ENCODE results near the gene NTN5.

Gene NTN5, protein sequence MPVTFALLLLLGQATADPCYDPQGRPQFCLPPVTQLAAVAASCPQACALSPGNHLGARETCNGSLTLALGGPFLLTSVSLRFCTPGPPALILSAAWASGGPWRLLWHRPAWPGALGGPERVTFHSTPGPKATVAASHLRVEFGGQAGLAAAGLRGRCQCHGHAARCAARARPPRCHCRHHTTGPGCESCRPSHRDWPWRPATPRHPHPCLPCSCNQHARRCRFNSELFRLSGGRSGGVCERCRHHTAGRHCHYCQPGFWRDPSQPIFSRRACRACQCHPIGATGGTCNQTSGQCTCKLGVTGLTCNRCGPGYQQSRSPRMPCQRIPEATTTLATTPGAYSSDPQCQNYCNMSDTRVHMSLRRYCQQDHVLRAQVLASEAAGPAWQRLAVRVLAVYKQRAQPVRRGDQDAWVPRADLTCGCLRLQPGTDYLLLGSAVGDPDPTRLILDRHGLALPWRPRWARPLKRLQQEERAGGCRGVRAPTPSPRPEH

DNA sequence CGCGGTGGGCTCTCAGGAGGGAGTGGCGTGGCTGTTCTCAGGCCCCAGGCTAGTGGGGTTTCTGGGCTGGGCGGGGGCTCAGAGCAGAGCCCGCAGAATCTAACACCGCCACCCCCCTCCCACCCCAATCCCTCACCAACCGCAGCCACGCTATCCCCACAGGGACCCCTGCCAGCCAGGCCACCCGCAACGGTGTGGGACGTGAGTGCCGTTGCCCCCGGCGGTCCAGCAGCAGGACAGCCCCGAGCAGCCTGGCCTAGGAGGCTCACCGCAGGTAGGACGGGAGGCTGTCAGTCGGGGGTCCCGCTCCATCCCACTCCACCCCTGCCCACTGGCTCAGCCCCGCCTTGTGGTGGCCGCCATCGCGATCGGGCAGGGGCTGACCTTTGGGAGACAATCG is at the start of gene NTN5:
Gene NTN5 (minus strand): TSS at position 24 of the 400 bp plus-strand sequence. CDS start 2,031 bp downstream, outside the sequence.
- Histone ChIP-seq H3K27me3 (replicated peaks; ENCODE audit: control insufficient read depth, insufficient read depth, low read length) (no peaks in the 10 kb centered on the region), H3K4me3 (replicated peaks; ENCODE audit: low read depth, low read length) (no peak within 1 kb of the TSS)
- TF ChIP-seq, protein P1, sequence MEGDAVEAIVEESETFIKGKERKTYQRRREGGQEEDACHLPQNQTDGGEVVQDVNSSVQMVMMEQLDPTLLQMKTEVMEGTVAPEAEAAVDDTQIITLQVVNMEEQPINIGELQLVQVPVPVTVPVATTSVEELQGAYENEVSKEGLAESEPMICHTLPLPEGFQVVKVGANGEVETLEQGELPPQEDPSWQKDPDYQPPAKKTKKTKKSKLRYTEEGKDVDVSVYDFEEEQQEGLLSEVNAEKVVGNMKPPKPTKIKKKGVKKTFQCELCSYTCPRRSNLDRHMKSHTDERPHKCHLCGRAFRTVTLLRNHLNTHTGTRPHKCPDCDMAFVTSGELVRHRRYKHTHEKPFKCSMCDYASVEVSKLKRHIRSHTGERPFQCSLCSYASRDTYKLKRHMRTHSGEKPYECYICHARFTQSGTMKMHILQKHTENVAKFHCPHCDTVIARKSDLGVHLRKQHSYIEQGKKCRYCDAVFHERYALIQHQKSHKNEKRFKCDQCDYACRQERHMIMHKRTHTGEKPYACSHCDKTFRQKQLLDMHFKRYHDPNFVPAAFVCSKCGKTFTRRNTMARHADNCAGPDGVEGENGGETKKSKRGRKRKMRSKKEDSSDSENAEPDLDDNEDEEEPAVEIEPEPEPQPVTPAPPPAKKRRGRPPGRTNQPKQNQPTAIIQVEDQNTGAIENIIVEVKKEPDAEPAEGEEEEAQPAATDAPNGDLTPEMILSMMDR (IDR thresholded peaks at IDR 0.05; ENCODE audit: insufficient read depth, low read length, poor library complexity, severe bottlenecking) = no peak

DNA sequence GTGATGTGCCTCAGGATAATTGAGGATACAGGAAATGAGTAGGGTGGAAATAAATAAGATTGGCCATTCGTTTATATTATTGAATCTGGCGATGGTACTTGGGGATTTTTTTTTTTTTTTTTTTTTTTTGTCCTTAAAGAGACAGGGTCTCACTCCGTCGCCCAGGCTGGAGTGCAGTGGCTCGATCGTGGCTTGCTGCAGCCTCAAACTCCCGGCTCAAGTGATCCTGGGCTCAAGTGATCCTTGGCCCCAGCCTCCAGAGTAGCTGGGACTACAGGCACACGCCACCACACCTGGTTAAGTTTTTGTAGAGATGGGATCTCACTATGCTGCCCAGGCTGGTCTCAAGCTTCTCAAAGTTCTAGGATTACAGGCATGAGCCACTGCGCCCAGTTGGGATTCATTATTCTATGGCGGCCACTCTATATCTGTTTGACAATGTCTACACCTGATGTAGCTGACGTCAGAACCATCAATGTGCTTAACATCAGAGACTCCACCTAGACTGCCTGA is 49.4 kb upstream of the NTN5 start:
- TF ChIP-seq, protein P1 (IDR thresholded peaks at IDR 0.05; ENCODE audit: insufficient read depth, low read length, poor library complexity, severe bottlenecking) = no peak
- no peak for DNase-seq (ENCODE audit: extremely low read depth, insufficient read length)
- H3K27me3 ChIP-seq (replicated peaks; ENCODE audit: control insufficient read depth, insufficient read depth, low read length) = no peaks in the 10 kb centered on the region
- no peaks in the 10 kb centered on the region for H3K36me3 ChIP-seq (ENCODE audit: control insufficient read depth, insufficient read depth, low read length)
- H3K4me3 ChIP-seq (replicated peaks; ENCODE audit: low read depth, low read length) = no peak overlapping the region

More for the DNA sequence above, at the start of gene NTN5:
- no peak for DNase-seq (ENCODE audit: extremely low read depth, insufficient read length)
- no peaks in the 10 kb centered on the region for H3K36me3 ChIP-seq (ENCODE audit: control insufficient read depth, insufficient read depth, low read length)

DNA sequence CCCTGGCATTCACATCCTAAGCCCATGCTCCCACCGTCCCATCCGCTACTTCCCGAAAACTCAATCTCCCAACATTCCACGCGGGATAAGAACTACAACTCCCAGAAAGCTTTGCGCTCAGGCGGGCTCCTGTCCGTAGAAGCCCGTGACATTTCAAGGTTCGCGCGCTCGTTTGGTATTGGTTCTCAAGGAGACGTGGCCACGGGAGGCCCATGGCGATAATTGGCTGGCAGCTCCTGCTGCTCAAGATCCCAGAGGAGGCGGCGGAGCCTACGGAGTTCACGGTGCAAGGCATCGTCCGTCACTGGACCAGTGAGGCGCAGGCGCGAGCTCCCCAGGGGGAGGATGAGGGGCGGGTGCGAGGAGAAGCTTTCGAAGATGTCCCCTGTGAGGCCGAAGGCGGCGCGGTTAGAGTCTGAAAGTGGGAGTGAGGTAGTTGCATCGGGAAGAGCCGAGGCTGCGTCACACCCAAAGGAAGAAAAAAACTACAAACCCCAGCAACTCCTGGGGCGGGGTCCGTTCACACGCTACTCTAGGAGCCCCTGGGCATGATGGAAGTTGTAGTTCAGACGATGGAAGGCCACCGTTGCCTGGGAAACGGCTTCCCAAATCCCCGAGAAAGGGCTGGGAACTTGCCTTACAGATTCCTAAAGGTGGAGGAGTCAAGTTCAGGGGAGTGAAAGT is 47.9 kb upstream of the NTN5 start:
- no peaks in the 10 kb centered on the region for H3K27me3 ChIP-seq (replicated peaks; ENCODE audit: control insufficient read depth, insufficient read depth, low read length)
- peak; percentile 93 for DNase-seq (ENCODE audit: extremely low read depth, insufficient read length)
- H3K36me3 ChIP-seq (ENCODE audit: control insufficient read depth, insufficient read depth, low read length) = no peaks in the 10 kb centered on the region
- H3K4me3 ChIP-seq (replicated peaks; ENCODE audit: low read depth, low read length) = peak overlapping the region; percentile 65
- TF ChIP-seq, protein P1 (IDR thresholded peaks at IDR 0.05; ENCODE audit: insufficient read depth, low read length, poor library complexity, severe bottlenecking) = no peak

DNA sequence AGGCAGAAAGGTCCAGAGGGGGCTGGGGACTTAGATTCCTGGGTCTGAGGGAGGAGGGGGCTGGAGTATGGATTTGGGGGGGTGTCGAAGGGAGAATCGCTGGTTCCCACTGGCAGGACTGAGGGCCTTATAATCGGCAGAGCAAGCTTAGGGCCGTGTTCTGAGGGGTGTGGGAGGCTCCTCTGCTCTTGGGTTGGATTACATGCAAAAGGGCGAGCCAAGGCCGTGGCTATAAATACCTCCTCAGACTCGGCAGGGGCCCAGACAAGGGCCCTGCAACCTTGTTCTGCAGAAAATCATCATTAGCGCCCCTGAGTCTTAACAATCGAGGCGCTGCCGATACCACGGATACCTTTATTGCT is 47.4 kb upstream of the NTN5 start:
- no peak for DNase-seq (ENCODE audit: extremely low read depth, insufficient read length)
- H3K4me3 ChIP-seq (replicated peaks; ENCODE audit: low read depth, low read length) = peak overlapping the region; percentile 65
- no peaks in the 10 kb centered on the region for H3K27me3 ChIP-seq (replicated peaks; ENCODE audit: control insufficient read depth, insufficient read depth, low read length)
- TF ChIP-seq, protein P1 (IDR thresholded peaks at IDR 0.05; ENCODE audit: insufficient read depth, low read length, poor library complexity, severe bottlenecking) = no peak
- no peaks in the 10 kb centered on the region for H3K36me3 ChIP-seq (ENCODE audit: control insufficient read depth, insufficient read depth, low read length)

DNA sequence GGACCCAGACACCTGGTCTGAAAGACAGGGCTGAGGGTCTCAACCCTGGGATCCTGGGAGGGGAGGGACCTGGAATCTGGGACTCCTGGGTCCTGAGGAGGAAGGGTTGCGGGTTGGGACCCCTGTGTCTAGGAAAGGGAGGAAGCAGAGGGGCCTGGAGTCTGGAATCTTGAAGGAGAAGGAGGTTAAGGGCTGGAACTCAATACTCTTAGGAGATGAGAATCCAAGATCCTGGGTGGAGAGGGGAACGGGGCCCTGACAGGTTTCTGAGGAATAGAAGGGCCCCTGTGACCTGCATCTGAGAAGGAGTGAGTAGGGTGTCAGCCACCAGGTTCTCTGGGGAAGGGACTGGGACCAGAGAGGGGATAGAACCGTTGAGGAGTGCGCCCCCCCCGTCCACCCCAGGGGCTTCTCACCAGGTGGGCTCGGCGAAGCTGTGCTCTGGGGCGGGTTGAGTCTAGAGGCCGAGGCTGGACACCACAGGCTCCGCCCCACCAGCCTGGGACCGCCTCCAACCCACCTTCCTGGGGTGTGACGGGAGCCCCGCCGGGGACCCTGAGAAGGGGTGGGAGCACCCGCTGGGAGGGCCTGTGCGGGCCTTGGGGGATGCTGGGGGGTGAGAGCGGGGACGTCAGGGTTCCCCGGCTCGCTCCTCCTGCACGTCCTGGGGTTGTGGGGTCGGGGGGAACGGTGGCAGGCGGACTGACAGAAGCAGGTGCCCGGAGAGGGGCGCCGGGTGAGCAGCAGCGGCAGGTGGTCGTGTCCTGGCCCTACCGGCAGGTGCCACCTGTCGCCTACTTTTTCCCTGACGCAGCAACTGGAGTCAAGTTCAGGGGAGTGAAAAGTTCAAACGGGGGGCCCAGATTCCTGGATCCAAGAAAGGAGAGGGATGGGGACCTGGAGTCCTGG is 46.7 kb upstream of the NTN5 start, which contains the start of gene MAMSTR:
Gene MAMSTR (minus strand): TSS at position 463 of the 909 bp plus-strand sequence. CDS start 694 bp downstream, outside the sequence.
- Histone ChIP-seq H3K27me3 (replicated peaks; ENCODE audit: control insufficient read depth, insufficient read depth, low read length) (no peaks in the 10 kb centered on the region), H3K36me3 (ENCODE audit: control insufficient read depth, insufficient read depth, low read length) (no peaks in the 10 kb centered on the region), H3K4me3 (replicated peaks; ENCODE audit: low read depth, low read length) (peak within 1 kb of the TSS; percentile 65)
- TF ChIP-seq, protein P1 (IDR thresholded peaks at IDR 0.05; ENCODE audit: insufficient read depth, low read length, poor library complexity, severe bottlenecking) = no peak
- DNase-seq (ENCODE audit: extremely low read depth, insufficient read length) = no peak

All from GM06990 (cell line).